ENCODE results near the gene ZNRF2. TPM values are rescaled to one million over a fixed set of nuclear protein-coding genes. Genes with fewer than 3 reads are reported as not detected.
"Not testable (repeated sequence)": the region's sequence is repeated elsewhere in the genome, so short reads cannot be mapped to it uniquely, and the experiment has no call there.

ZNRF2 gene
- total and polyA plus RNA-seq, 7 donors = 14.4 to 33.8 (median 22.5) TPM

GRCh38 chr7:30379741-30380140 is 95.3 kb downstream of the ZNRF2 start:
- Histone ChIP-seq H3K36me3 (no peaks in the 10 kb centered on the region), H3K9me3 (no peaks in the 10 kb centered on the region), H3K4me3 (no peak overlapping the region), H3K4me1 (peaks cover 0 to 14% (median 3%) of the 10 kb centered on the region in 4 donors), H3K27ac (no peak overlapping the region), H3K27me3 (no peaks in the 10 kb centered on the region)
- DNase-seq = no peak
- intact Hi-C loops (cut with DNase I) = no loop called here
- TF ChIP-seq POLR2AphosphoS5 (IDR thresholded peaks at IDR 0.05) = no peak
- TF ChIP-seq, protein P1, sequence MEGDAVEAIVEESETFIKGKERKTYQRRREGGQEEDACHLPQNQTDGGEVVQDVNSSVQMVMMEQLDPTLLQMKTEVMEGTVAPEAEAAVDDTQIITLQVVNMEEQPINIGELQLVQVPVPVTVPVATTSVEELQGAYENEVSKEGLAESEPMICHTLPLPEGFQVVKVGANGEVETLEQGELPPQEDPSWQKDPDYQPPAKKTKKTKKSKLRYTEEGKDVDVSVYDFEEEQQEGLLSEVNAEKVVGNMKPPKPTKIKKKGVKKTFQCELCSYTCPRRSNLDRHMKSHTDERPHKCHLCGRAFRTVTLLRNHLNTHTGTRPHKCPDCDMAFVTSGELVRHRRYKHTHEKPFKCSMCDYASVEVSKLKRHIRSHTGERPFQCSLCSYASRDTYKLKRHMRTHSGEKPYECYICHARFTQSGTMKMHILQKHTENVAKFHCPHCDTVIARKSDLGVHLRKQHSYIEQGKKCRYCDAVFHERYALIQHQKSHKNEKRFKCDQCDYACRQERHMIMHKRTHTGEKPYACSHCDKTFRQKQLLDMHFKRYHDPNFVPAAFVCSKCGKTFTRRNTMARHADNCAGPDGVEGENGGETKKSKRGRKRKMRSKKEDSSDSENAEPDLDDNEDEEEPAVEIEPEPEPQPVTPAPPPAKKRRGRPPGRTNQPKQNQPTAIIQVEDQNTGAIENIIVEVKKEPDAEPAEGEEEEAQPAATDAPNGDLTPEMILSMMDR (IDR thresholded peaks at IDR 0.05) = no peak
- no peak for TF ChIP-seq EP300 (IDR thresholded peaks at IDR 0.05)
- no peak for TF ChIP-seq POLR2A (IDR thresholded peaks at IDR 0.05)
- WGBS, 2 donors = 76 to 84% methylated on average over 4 of the region's 4 CpGs

GRCh38 chr7:30380294-30380693 is 95.9 kb downstream of the ZNRF2 start:
- Histone ChIP-seq H3K27ac (no peak overlapping the region), H3K27me3 (no peaks in the 10 kb centered on the region), H3K9me3 (no peaks in the 10 kb centered on the region), H3K4me3 (no peak overlapping the region), H3K36me3 (no peaks in the 10 kb centered on the region), H3K4me1 (peaks cover 0 to 14% (median 3%) of the 10 kb centered on the region in 4 donors)
- WGBS, 2 donors = 96% methylated on average over 2 of the region's 2 CpGs
- intact Hi-C loops (cut with DNase I) = no loop called here
- DNase-seq = no peak
- no peak for TF ChIP-seq POLR2A (IDR thresholded peaks at IDR 0.05)
- TF ChIP-seq POLR2AphosphoS5 (IDR thresholded peaks at IDR 0.05) = no peak
- no peak for TF ChIP-seq EP300 (IDR thresholded peaks at IDR 0.05)

- H3K9me3 ChIP-seq; DNase-seq; H3K36me3 ChIP-seq; H3K27ac ChIP-seq; intact Hi-C loops (cut with DNase I); H3K4me3 ChIP-seq; H3K27me3 ChIP-seq: not testable (repeated sequence)
- H3K4me1 ChIP-seq = peaks cover 0 to 14% (median 3%) of the 10 kb centered on the region in 4 donors
- WGBS, 2 donors = 97% methylated on average over 4 of the region's 4 CpGs
These were observed 96.4 kb downstream of the ZNRF2 start for GRCh38 chr7:30380824-30381223.

- no peak for DNase-seq
- Histone ChIP-seq H3K27me3 (no peaks in the 10 kb centered on the region), H3K27ac (no peak overlapping the region), H3K4me1 (peaks cover 0 to 14% (median 3%) of the 10 kb centered on the region in 4 donors), H3K36me3 (no peaks in the 10 kb centered on the region), H3K9me3 (no peaks in the 10 kb centered on the region), H3K4me3 (no peak overlapping the region)
- WGBS, 2 donors = 31 to 33% methylated on average over 1 of the region's 1 CpG
- intact Hi-C loops (cut with DNase I) = no loop called here
- TF ChIP-seq POLR2AphosphoS5 (IDR thresholded peaks at IDR 0.05) (no peak), EP300 (IDR thresholded peaks at IDR 0.05) (no peak), POLR2A (IDR thresholded peaks at IDR 0.05) (no peak)
- TF ChIP-seq, protein P1 (IDR thresholded peaks at IDR 0.05) = no peak
These were observed 98.2 kb downstream of the ZNRF2 start for GRCh38 chr7:30382607-30383006.

GRCh38 chr7:30389791-30390190 is 105.4 kb downstream of the ZNRF2 start:
- H3K27me3 ChIP-seq = no peaks in the 10 kb centered on the region
- H3K4me3 ChIP-seq = no peak overlapping the region
- TF ChIP-seq EP300 (IDR thresholded peaks at IDR 0.05) (no peak), POLR2A (IDR thresholded peaks at IDR 0.05) (no peak), POLR2AphosphoS5 (IDR thresholded peaks at IDR 0.05) (no peak)
- TF ChIP-seq, protein P1 (IDR thresholded peaks at IDR 0.05) = no peak
- DNase-seq = no peak
- H3K27ac ChIP-seq = no peak overlapping the region
- H3K36me3 ChIP-seq = no peaks in the 10 kb centered on the region
- WGBS, 2 donors = 75% methylated on average over 3 of the region's 3 CpGs
- no peaks in the 10 kb centered on the region for H3K9me3 ChIP-seq
- intact Hi-C loops (cut with DNase I) = no loop called here
- H3K4me1 ChIP-seq = no peaks in the 10 kb centered on the region
